GM12878 (cell line): ENCODE measurements around the gene SHQ1. TPM values are rescaled to one million over a fixed set of nuclear protein-coding genes. Genes with fewer than 3 reads are reported as not detected.

ENCODE experiments used
- BCL11A ChIP-seq: IDR thresholded peaks from 2 replicates; pipeline ENCODE4 v1.6.1; 2011; ENCODE audit warnings: low read depth, low read length
- CBX5 ChIP-seq: sonication (generic); IDR thresholded peaks from 2 replicates; pipeline ENCODE4 v1.6.1; 2016; ENCODE audit warnings: low read depth, moderate library complexity, mild to moderate bottlenecking, inconsistent platforms
- LARP7 ChIP-seq: fragments of 450-650 bp; IDR thresholded peaks from 2 replicates; pipeline ENCODE4 v1.6.1; 2017; ENCODE audit warnings: mild to moderate bottlenecking
- MTA2 ChIP-seq: fragments of 450-650 bp; IDR thresholded peaks from 2 replicates; pipeline ENCODE4 v1.6.1; 2016; ENCODE audit warnings: low read depth, mild to moderate bottlenecking, moderate library complexity
- NFIC ChIP-seq: IDR thresholded peaks from 2 replicates; pipeline ENCODE4 v1.6.1; 2012; ENCODE audit warnings: low read depth, mild to moderate bottlenecking, inconsistent platforms, low read length, moderate library complexity
- PBX3 ChIP-seq: IDR thresholded peaks from 2 replicates; pipeline ENCODE4 v1.6.1; 2011; ENCODE audit warnings: mild to moderate bottlenecking, low read depth, low read length, moderate library complexity; ENCODE audit not compliant: insufficient replicate concordance
- SRF ChIP-seq, 2 experiments: IDR thresholded peaks; 2 replicates each; pipeline ENCODE4 v1.6.1; 2011; ENCODE audit warnings: low read depth in 2 of 2, low read length in 2 of 2, mild to moderate bottlenecking in 1 of 2, moderate library complexity in 1 of 2
- polyA plus RNA-seq, 11 experiments: library from polyadenylated mRNA; depleted of rRNA in 4 of 11; unstranded in 6 of 11; stranded (reverse) in 5 of 11; fragments of >200 nt; fragmentation: Nextera tagmentation in 4 of 11; fragmentation: Illumina TruSeq in 1 of 11; extraction: Ambion mirVana in 4 of 11; extraction: Trizol in 1 of 11; gene quantifications; 1 replicate in 1 of 11; 2 replicates in 10 of 11; pipeline versions ENCODE4 v1.2.1 to v1.2.3, GENCODE V29; 2011 to 2016; ENCODE audit warnings: inconsistent platforms in 2 of 11, missing spikeins in 2 of 11, low read depth in 1 of 11
- total RNA-seq, 4 experiments: library from RNA; depleted of rRNA in 3 of 4; stranded (reverse); fragments of >200 nt in 3 of 4; fragmentation: Illumina TruSeq in 1 of 4; extraction: Trizol in 1 of 4; gene quantifications; 2 replicates each; pipeline versions ENCODE4 v1.2.1 to v1.2.3, GENCODE V29; 2013 to 2021
- TF ChIP-seq, protein P1 (sequence below): fragments of 450-650 bp; IDR thresholded peaks from 2 replicates; pipeline ENCODE4 v1.6.1; 2016; ENCODE audit warnings: mild to moderate bottlenecking, moderate library complexity, borderline replicate concordance
- TF ChIP-seq, protein P2 (sequence below): fragments of 450-650 bp; IDR thresholded peaks from 2 replicates; pipeline ENCODE4 v1.6.1; 2017; ENCODE audit warnings: mild to moderate bottlenecking, low read depth, inconsistent platforms; ENCODE audit not compliant: poor library complexity, severe bottlenecking

The SHQ1 gene
- total and polyA plus RNA-seq, 10 of the 15 experiments (the other 5 are each of a cell fraction or from before 2014, with no cell fraction given): 12.6 to 51.7 (median 24.5) TPM

DNA sequence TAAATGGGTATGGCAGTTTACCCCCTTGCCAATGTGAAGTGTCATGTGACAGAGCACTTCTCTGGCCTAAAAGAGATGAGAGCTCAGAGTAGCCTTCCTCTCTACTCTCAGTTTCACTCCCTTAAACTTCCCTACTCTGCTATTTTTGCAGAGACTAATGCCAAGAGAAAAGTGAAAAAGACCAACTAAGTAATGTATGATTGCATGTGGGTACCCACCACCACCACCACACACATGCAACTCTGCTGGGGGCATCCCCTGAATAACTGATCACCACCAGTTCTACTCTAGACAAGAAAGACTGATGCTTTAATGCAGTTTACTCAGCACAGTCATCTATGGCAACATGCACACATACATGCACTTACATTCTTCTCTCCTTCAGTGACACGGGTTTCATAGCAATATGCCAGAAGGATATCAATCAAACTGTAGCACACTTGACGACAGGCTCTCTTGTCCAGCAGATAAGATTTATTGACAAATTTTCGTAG lies 31.3 kb downstream of the SHQ1 start (continued):
- TF ChIP-seq, protein P1, sequence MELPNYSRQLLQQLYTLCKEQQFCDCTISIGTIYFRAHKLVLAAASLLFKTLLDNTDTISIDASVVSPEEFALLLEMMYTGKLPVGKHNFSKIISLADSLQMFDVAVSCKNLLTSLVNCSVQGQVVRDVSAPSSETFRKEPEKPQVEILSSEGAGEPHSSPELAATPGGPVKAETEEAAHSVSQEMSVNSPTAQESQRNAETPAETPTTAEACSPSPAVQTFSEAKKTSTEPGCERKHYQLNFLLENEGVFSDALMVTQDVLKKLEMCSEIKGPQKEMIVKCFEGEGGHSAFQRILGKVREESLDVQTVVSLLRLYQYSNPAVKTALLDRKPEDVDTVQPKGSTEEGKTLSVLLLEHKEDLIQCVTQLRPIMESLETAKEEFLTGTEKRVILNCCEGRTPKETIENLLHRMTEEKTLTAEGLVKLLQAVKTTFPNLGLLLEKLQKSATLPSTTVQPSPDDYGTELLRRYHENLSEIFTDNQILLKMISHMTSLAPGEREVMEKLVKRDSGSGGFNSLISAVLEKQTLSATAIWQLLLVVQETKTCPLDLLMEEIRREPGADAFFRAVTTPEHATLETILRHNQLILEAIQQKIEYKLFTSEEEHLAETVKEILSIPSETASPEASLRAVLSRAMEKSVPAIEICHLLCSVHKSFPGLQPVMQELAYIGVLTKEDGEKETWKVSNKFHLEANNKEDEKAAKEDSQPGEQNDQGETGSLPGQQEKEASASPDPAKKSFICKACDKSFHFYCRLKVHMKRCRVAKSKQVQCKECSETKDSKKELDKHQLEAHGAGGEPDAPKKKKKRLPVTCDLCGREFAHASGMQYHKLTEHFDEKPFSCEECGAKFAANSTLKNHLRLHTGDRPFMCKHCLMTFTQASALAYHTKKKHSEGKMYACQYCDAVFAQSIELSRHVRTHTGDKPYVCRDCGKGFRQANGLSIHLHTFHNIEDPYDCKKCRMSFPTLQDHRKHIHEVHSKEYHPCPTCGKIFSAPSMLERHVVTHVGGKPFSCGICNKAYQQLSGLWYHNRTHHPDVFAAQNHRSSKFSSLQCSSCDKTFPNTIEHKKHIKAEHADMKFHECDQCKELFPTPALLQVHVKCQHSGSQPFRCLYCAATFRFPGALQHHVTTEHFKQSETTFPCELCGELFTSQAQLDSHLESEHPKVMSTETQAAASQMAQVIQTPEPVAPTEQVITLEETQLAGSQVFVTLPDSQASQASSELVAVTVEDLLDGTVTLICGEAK: no peak
- TF ChIP-seq MTA2 (peak; percentile 43; the same call in 1 of the 2 replicates), PBX3 (peak; percentile 67), SRF (IDR thresholded peaks at IDR 0.05; ENCODE audit: low read depth in 2 of 2, low read length in 2 of 2) (no peak), CBX5 (no peak), BCL11A (0 out of 2 replicates have a peak, but pooled peaks have one; percentile 13), NFIC (peak; percentile 67; the same call in 1 of the 2 replicates), LARP7 (no peak)
- TF ChIP-seq, protein P2, sequence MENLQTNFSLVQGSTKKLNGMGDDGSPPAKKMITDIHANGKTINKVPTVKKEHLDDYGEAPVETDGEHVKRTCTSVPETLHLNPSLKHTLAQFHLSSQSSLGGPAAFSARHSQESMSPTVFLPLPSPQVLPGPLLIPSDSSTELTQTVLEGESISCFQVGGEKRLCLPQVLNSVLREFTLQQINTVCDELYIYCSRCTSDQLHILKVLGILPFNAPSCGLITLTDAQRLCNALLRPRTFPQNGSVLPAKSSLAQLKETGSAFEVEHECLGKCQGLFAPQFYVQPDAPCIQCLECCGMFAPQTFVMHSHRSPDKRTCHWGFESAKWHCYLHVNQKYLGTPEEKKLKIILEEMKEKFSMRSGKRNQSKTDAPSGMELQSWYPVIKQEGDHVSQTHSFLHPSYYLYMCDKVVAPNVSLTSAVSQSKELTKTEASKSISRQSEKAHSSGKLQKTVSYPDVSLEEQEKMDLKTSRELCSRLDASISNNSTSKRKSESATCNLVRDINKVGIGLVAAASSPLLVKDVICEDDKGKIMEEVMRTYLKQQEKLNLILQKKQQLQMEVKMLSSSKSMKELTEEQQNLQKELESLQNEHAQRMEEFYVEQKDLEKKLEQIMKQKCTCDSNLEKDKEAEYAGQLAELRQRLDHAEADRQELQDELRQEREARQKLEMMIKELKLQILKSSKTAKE: peak; percentile 64
- TF ChIP-seq, all 136 proteins: peak for 30
